Fibroblast of villous mesenchyme (primary cell): ENCODE results near the gene SYT17. TPM values are rescaled to one million over a fixed set of nuclear protein-coding genes. Genes with fewer than 3 reads are reported as not detected.

ENCODE experiments used
- DNase-seq: peaks from one replicate; pipeline ENCODE4 v3.0.0-alpha.2; 2010; ENCODE audit warnings: low read depth
- H3K4me3 ChIP-seq: 2 replicates; pipeline ENCODE4 v1.5.1; 2011; ENCODE audit warnings: low read depth, mild to moderate bottlenecking, low read length
- CTCF ChIP-seq: IDR thresholded peaks from 2 replicates; pipeline ENCODE4 v1.5.1; 2012; ENCODE audit warnings: low read depth, mild to moderate bottlenecking, low read length; ENCODE audit not compliant: insufficient read depth
- total RNA-seq: library from RNA; depleted of rRNA; stranded (reverse); fragments of >200 nt; gene quantifications from 2 replicates; pipeline ENCODE4 v1.2.3, GENCODE V29; 2012

SYT17 gene
- total RNA-seq, 1 donor, result under 0.01 TPM

- H3K4me3 ChIP-seq, result no peak overlapping the region
- DNase-seq, result no peak
- TF ChIP-seq CTCF, result no peak
These were observed 71.6 kb downstream of the SYT17 start for GRCh38 chr16:19239511-19240155.

GRCh38 chr16:19240494-19240893 is 72.5 kb downstream of the SYT17 start:
- no peak for TF ChIP-seq CTCF
- H3K4me3 ChIP-seq, result no peak overlapping the region
- no peak for DNase-seq

GRCh38 chr16:19241512-19241911 is 73.5 kb downstream of the SYT17 start:
- H3K4me3 ChIP-seq, result no peak overlapping the region
- no peak for DNase-seq
- no peak for TF ChIP-seq CTCF

GRCh38 chr16:19242186-19242585 is 74.1 kb downstream of the SYT17 start:
- H3K4me3 ChIP-seq, result no peak overlapping the region
- TF ChIP-seq CTCF, result no peak
- no peak for DNase-seq

- H3K4me3 ChIP-seq, result no peak overlapping the region
- TF ChIP-seq CTCF, result no peak
These were observed 75.0 kb downstream of the SYT17 start for GRCh38 chr16:19242987-19243575.

GRCh38 chr16:19245326-19245925 is 77.4 kb downstream of the SYT17 start:
- no peak for TF ChIP-seq CTCF
- no peak for DNase-seq
- H3K4me3 ChIP-seq, result no peak overlapping the region

More at GRCh38 chr16:19242987-19243575, 75.0 kb downstream of the SYT17 start:
- DNase-seq, result no peak
